ENCODE measurements around the gene CAPN5.
"Not testable (repeated sequence)": the region's sequence is repeated elsewhere in the genome, so short reads cannot be mapped to it uniquely, and the experiment has no call there.

CAPN5 gene

GRCh38 chr11:77066229-77067042 lies at the start of gene CAPN5:
Gene CAPN5 (plus strand): TSS chr11:77066971. CDS start chr11:77084887, 17,916 bp downstream.
- DNase-seq = peak; percentile 47

DNA sequence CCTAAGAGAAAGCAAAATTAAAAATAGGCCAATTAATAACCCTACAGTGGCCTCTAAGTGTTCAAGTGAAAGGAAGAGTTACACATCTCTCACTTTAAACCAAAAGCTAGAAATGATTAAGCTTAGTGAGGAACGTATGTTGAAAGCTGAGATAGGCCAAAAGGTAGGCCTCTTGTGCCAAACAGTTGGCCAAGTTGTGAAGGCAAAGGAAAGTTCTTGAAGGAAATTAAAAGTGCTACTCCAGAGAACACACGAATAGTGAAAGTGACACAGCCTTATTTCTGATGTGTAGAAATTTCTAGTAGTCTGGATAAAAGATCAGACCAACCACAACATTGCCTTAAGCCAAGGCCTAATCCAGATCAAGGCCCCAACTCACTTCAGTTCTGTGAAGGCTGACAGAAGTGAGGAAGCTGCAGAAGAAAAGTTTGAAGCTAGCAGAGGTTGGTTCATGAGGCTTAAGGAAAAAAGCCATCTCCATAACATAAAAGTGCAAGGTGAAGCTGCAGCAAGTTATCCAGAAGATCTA lies 48.3 kb upstream of the CAPN5 start:
- DNase-seq = not testable (repeated sequence)

- DNase-seq = no peak
Measured at GRCh38 chr11:77019976-77020595, 46.7 kb upstream of the CAPN5 start.

- DNase-seq = no peak
Measured at GRCh38 chr11:77020734-77021133, 46.0 kb upstream of the CAPN5 start.

GRCh38 chr11:77024745-77025144 lies 42.0 kb upstream of the CAPN5 start:
- DNase-seq = no peak

DNA sequence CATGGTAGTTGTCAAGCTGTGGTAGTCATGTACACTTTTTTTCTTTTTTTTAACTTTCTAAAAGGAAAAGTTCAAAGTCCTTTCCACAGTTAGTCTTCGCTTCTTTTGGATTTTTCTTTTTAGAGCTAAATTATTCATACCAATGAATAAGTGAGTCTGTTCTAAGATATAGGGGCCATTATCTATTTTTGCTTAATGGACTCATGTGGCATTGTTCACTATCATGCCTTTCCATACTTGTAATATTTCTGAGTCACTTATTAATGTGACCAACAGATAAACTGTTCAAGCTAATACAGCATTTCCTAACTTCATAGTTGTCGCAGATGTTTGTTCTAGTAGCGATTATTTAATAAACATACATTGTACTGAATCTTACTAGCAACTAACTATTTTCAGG lies 40.5 kb upstream of the CAPN5 start:
- no peak for DNase-seq

- DNase-seq = no peak
Measured at GRCh38 chr11:77026743-77027142, 40.0 kb upstream of the CAPN5 start.

DNA sequence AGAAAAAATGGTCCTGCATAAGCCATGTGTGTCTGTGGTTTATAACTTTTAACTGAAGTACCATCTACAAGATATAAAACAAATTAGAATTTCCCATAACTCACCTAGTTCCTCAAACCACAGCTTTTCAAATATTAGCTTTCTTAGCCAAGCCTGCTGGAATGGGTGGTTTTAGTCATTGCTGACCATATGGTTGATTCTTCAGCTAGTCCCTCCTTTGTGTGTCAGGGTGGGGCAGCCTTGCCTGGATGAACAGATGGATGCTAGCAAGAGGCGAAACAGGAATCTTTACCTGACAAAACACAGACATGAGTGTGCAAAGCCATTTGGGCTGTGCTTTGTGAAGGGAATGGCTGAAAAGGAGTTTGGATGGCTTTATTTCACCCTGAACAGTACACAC lies 39.5 kb upstream of the CAPN5 start:
- peak; percentile 71 for DNase-seq

DNA sequence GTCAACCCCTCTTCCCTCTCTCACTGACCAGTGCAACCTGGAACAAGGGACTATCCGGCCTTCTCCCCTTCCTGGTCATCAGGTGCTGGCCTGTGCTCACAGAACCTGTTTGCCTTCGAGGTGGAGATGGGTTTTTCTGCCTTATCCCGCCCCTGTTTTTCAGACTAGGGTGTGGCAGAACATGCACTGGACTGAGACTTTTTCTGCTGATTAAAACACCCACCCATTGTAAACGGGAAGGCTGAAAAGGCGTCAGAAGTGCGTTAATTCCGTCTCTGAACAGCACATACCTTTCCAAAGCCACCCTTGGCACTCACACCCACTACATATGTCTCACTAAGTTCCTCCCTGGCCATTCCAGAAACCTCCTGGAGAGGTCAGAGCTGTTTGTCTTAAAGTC lies 36.9 kb upstream of the CAPN5 start:
- DNase-seq = no peak

DNA sequence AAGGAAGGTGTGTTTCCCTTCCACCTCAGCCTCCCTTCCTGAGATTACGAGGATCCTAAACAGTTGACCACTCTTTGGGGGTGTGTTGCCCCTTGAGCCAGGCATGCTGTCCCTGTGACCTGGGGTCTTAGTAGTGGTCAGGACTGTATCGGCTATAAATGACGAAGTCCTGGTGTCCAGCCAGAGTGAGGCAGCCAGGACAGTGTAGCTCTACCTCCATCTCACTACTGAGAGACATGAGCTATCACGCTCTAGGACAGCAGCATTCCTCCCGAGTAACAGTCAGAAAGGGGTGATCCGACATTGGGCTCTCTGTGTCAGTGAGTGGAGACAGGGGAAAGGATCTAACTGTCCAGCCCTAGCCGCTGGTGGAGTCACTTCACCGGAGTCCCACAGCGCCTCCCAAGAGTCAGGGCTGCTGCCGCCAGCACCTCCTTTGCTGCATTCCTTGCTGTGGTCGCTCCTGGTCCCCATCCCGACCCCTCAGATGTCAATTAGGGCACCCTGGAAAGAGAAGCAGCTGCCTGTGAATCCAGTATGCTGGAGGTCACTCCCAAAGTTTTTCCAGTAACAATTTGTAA lies 35.8 kb upstream of the CAPN5 start:
- no peak for DNase-seq

DNA sequence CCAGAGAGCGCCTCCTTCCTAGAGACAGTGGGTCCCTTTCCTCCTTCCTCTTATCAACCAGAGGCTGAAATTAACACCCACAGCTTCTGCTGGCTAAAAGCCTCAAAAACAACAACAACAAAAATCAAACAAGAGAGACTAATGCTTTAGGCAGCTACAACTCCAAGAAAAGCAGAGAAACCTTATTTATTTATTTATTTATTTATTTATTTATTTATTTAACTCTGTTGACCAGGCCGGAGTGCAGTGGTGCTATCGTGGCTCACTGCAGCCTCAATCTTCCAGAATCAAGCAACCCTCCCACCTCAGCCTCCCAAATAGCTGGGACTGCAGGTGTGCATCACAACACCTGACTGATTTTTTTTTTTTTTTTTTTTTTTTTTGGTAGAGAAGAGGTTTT lies 35.2 kb upstream of the CAPN5 start:
- DNase-seq = no peak

DNA sequence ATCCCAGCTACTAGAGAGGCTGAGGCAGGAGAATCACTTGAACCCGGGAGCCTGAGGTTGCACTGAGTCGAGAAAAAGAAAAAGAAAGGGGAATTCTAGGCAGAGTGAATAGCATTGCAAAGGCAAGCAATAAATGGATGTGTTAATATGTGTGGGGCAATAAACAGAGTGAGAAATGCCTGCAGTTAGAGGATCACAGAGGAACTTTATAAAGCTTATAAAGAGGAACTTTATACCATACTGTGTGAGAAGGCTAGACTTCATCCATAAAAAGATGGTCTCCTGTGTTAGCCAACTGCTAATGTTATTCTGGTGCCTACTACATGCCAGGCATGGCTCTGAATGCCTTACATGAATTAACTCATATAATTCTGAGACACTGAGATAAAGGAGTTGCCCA lies 31.7 kb upstream of the CAPN5 start:
- no peak for DNase-seq

GRCh38 chr11:77035580-77035979 lies 31.2 kb upstream of the CAPN5 start:
- DNase-seq = no peak

DNA sequence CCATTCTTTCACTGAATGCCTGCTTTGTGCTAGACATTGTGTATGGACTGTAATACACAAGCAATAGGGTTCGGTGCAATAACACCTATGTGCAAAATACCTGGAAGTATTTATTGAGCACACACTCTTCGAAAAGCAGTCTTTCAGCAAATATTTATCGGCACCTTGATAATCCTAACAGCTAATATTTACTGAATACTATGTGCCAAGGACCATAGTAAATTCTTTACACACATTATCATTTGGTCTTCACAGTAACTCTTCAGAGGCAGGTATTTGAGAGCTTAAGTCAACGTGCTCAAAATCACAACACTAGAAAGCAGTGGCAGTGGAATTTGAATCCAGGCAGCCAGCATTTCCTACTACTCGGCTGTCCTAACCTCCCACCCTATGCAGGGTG lies 30.4 kb upstream of the CAPN5 start:
- DNase-seq = no peak

DNA sequence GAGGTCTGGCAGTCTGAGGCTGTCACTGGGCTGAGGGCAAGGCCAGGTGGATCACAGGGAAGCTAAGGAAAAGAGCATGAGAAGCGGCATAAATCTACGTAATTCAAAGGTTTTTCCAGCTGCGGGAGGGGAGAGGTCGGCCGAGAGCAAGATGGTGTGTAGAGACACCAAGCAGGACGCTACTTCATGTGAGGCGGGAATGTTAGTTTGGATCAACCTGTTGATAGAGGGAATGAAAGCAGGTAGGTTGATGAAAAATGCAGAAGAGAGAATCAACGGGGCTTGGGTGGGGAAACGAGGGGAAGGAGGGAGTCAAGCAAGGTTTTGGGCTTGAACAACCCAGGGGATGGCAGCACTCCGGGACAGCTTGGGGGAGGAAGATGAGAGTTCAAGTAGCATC lies 29.7 kb upstream of the CAPN5 start:
- DNase-seq = no peak

DNA sequence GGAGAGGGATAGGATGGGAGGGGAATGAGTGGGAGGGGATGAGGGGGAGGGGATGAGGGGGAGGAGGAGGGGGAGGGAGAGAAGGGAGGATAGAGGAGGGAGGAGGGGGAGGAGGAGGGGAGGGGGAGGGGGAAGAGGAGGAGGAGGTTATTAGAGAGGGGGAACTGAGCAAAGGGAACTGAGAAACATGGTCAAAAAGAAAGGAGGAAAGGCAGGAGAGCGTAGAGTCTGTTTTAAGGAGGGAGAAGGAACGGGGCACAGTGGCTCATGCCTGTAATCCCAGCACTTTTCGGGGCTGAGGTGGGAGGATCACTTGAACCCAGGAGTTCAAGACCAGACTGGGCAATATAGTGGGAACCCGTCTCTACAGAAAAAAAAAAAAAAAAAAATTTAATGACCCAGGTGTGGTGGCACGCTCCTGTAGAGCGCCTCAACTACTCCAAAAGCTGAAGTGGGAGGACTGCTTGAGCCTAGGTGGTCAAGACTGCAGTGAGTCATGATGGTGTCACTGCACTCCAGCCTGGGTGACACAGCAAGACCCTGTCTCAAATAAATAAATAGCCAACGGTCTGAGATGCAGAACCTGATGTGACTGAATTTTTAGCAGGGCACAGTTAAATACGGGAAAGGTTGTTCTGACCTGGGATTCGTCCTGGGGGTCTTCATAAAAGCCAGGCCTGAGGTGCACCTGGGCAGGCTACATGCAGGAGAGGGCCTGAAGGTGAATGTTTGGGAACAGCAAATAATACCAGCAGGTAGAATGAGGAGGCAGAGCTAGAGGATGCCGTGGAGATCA lies 28.5 kb upstream of the CAPN5 start:
- no peak for DNase-seq

- no peak for DNase-seq
Measured at GRCh38 chr11:77038825-77039326, 27.9 kb upstream of the CAPN5 start.

DNA sequence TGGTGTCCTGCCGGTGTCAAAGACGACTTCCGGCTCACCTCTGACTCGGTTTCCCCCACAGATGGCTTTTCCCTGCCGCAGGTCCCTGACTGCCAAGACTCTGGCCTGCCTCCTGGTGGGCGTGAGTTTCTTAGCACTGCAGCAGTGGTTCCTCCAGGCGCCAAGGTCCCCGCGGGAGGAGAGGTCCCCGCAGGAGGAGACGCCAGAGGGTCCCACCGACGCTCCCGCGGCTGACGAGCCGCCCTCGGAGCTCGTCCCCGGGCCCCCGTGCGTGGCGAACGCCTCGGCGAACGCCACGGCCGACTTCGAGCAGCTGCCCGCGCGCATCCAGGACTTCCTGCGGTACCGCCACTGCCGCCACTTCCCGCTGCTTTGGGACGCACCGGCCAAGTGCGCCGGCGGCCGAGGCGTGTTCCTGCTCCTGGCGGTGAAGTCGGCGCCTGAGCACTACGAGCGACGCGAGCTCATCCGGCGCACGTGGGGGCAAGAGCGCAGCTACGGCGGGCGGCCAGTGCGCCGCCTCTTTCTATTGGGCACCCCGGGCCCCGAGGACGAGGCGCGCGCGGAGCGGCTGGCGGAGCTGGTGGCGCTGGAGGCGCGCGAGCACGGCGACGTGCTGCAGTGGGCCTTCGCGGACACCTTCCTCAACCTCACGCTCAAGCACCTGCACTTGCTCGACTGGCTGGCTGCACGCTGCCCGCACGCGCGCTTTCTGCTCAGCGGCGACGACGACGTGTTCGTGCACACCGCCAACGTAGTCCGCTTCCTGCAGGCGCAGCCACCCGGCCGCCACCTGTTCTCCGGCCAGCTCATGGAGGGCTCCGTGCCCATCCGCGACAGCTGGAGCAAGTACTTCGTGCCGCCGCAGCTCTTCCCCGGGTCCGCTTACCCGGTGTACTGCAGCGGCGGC lies 27.0 kb upstream of the CAPN5 start:
- DNase-seq = no peak

DNA sequence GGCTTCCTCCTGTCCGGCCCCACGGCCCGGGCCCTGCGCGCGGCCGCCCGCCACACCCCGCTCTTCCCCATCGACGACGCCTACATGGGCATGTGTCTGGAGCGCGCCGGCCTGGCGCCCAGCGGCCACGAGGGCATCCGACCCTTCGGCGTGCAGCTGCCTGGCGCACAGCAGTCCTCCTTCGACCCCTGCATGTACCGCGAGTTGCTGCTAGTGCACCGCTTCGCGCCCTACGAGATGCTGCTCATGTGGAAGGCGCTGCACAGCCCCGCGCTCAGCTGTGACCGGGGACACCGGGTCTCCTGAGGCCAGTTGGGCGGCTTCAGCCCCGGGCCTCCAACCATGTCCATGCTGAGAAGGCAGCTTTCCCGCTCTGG lies 26.4 kb upstream of the CAPN5 start:
- no peak for DNase-seq

DNA sequence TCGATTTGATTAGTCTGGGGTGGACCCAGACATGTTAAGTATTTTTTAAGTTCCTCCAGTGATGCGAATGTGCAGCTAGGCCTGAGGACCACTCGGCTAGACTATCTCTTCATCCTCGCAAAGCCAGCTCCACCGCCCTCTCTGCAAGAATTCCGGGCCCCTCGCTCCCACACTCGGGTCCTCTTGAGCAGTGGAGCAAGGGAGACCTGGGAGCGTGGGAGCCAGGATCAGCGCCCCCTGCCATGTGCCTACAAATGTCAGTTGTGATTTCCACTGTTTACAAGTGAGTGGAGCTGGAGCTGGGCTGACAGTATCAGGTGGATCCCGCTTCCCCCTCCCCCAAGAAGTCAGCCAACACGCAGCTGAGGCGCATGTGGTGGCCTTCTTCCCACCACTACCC lies 25.9 kb upstream of the CAPN5 start:
- no peak for DNase-seq

- DNase-seq = no peak
Measured at GRCh38 chr11:77042111-77042726, 24.6 kb upstream of the CAPN5 start.
